Ascending aorta (tissue), 2 donors: ENCODE data around the gene ZNF362. TPM values are rescaled to one million over a fixed set of nuclear protein-coding genes. Genes with fewer than 3 reads are reported as not detected.

Experiments used
- DNase-seq, 2 donors: peaks; one replicate each; pipeline ENCODE4 v3.0.0-alpha.2; 2019; ENCODE audit warnings: low spot score in 2 of 2
- H3K27ac ChIP-seq, 2 donors: fragments of 200-600 bp; sonication (generic); one replicate each; pipeline ENCODE4 v1.5.1; 2016 to 2017; ENCODE audit warnings: mild to moderate bottlenecking in 1 of 2
- H3K27me3 ChIP-seq: fragments of 200-600 bp; sonication (generic); one replicate; pipeline ENCODE4 v1.5.1; 2017
- H3K36me3 ChIP-seq, 2 donors: fragments of 200-600 bp; sonication (generic); one replicate each; pipeline ENCODE4 v1.5.1; 2016
- H3K4me1 ChIP-seq, 2 donors: fragments of 200-600 bp; sonication (generic); one replicate each; pipeline ENCODE4 v1.5.1; 2016 to 2017; ENCODE audit warnings: mild to moderate bottlenecking in 1 of 2
- H3K4me3 ChIP-seq, 2 donors: fragments of 200-600 bp; sonication (generic); one replicate each; pipeline ENCODE4 v1.5.1; 2016 to 2017; ENCODE audit warnings: mild to moderate bottlenecking in 1 of 2
- H3K9me3 ChIP-seq, 2 donors: fragments of 200-600 bp; sonication (generic); one replicate each; pipeline ENCODE4 v1.5.1; 2016
- intact Hi-C: fragments of 100-400 bp; cut with DNase I; formaldehyde crosslinking; loops from one replicate; pipeline ENCODE4 v1.15.1; 2023
- total RNA-seq: library from RNA; depleted of rRNA; stranded (reverse); fragments of >200 nt; gene quantifications from one replicate; pipeline ENCODE4 v1.1.0, GENCODE V29; 2016
- TF ChIP-seq, protein P1 (sequence below), 3 experiments: fragments of 200-600 bp in 2 of 3; fragments of 450-650 bp in 1 of 3; sonication (generic) in 2 of 3; IDR thresholded peaks; one replicate each; pipeline ENCODE4 v1.5.1; 2016 to 2019; ENCODE audit warnings: antibody characterized with exemption in 3 of 3, mild to moderate bottlenecking in 1 of 3, moderate library complexity in 1 of 3

ZNF362 gene
- total RNA-seq, 1 donor from 2014 or later = 34.4 TPM

DNA sequence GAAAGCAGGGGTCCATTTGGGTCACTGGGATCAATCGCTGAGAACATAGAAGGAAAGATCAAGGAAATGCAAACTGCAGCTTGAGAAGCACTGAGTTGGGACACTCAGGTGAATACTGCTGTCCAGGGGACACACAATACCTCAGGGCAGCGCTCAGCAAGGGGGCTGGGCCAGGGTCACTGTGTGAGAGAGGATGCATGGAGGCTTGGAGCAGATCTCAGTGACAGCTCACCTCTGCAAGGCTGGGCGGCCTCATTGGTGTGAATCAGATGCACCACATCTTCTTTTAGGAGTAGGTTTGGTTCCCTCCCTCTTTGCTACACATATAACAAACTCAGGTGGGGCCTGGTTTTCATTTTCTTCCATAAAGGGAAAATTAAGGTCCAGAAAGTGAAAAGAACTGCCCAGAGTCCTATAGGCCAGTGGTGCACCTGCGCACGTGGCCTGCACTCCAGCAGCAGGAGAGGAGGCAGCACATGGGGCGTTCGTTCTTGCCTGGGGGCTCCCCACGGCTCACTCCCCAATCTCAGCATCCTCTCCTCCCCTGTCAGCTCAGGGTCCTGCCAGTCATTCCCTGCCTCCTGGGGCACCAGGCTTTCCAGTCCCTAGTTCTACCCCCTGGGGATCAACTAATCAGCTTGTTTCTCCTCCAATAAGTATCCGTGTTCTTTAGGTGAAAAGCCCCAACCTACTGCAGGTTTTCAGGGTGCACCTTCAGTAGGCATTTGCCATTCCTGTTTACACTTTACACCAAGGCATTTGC is 63.1 kb downstream of the ZNF362 start:
- H3K9me3 ChIP-seq = no peaks in the 10 kb centered on the region
- peaks cover 20 to 23% of the 10 kb centered on the region in 2 donors for H3K36me3 ChIP-seq
- no peaks in the 10 kb centered on the region for H3K4me1 ChIP-seq
- DNase-seq = no peak
- H3K27ac ChIP-seq = no peak overlapping the region
- TF ChIP-seq, protein P1, sequence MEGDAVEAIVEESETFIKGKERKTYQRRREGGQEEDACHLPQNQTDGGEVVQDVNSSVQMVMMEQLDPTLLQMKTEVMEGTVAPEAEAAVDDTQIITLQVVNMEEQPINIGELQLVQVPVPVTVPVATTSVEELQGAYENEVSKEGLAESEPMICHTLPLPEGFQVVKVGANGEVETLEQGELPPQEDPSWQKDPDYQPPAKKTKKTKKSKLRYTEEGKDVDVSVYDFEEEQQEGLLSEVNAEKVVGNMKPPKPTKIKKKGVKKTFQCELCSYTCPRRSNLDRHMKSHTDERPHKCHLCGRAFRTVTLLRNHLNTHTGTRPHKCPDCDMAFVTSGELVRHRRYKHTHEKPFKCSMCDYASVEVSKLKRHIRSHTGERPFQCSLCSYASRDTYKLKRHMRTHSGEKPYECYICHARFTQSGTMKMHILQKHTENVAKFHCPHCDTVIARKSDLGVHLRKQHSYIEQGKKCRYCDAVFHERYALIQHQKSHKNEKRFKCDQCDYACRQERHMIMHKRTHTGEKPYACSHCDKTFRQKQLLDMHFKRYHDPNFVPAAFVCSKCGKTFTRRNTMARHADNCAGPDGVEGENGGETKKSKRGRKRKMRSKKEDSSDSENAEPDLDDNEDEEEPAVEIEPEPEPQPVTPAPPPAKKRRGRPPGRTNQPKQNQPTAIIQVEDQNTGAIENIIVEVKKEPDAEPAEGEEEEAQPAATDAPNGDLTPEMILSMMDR (IDR thresholded peaks at IDR 0.05) = no peak
- H3K27me3 ChIP-seq = no peaks in the 10 kb centered on the region
- intact Hi-C loops = no loop called here
- no peak overlapping the region for H3K4me3 ChIP-seq

GRCh38 chr1:33319949-33320618 is 63.8 kb downstream of the ZNF362 start:
- Histone ChIP-seq H3K27me3 (no peaks in the 10 kb centered on the region), H3K9me3 (no peaks in the 10 kb centered on the region), H3K27ac (no peak overlapping the region), H3K36me3 (peaks cover 27 to 30% of the 10 kb centered on the region in 2 donors), H3K4me1 (no peaks in the 10 kb centered on the region), H3K4me3 (no peak overlapping the region)
- TF ChIP-seq, protein P1 (IDR thresholded peaks at IDR 0.05) = no peak
- intact Hi-C loops = no loop called here
- no peak for DNase-seq

GRCh38 chr1:33320619-33321165 is 64.4 kb downstream of the ZNF362 start, which contains the start of gene A3GALT2:
TSS of gene A3GALT2 (minus strand) at chr1:33321098. CDS start at chr1:33321098, 0 bp downstream.
- no peaks in the 10 kb centered on the region for H3K27me3 ChIP-seq
- intact Hi-C loops = no loop called here
- no peak within 1 kb of the TSS for H3K27ac ChIP-seq
- no peak within 1 kb of the TSS for H3K4me3 ChIP-seq
- DNase-seq = no peak
- H3K9me3 ChIP-seq = no peaks in the 10 kb centered on the region
- no peaks in the 10 kb centered on the region for H3K4me1 ChIP-seq
- peaks cover 33 to 36% of the 10 kb centered on the region in 2 donors for H3K36me3 ChIP-seq
- TF ChIP-seq, protein P1 (IDR thresholded peaks at IDR 0.05) = no peak

DNA sequence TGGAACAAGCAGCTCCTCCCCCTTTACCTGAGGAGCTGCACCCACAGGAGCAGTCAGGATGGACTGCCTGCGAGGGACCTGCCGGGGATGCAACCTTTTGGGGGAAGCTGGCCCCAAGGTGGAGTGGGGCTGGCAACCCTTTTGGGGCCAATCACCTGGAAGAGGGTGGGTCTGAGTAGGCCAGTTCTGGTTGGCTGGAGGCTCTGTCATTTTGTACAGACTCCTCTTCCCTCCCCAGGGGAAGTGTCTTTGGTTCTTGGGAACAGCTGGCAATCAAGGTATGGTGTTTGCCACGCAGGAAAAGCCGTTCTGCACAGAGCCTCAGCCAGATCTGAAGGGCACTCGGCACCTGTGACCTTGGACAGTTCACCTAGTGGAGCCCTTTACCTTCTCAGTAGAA is 64.9 kb downstream of the ZNF362 start:
- TF ChIP-seq, protein P1 (IDR thresholded peaks at IDR 0.05) = no peak
- no peaks in the 10 kb centered on the region for H3K4me1 ChIP-seq
- no peak overlapping the region for H3K27ac ChIP-seq
- H3K27me3 ChIP-seq = no peaks in the 10 kb centered on the region
- no peaks in the 10 kb centered on the region for H3K9me3 ChIP-seq
- no peak overlapping the region for H3K4me3 ChIP-seq
- peaks cover 38 to 41% of the 10 kb centered on the region in 2 donors for H3K36me3 ChIP-seq
- DNase-seq = no peak
- intact Hi-C loops = no loop called here

DNA sequence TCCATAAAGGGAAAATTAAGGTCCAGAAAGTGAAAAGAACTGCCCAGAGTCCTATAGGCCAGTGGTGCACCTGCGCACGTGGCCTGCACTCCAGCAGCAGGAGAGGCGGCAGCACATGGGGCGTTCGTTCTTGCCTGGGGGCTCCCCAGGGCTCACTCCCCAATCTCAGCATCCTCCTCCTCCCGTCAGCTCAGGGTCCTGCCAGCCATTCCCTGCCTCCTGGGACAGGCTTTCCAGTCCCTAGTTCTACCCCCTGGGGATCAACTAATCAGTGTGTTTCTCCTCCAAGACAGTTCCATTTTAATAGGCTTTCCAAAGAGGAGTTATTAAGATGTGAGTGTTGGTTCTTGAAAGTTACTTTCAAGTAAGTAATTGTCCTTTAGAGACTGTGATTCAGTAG is 65.8 kb downstream of the ZNF362 start:
- no peak for DNase-seq
- intact Hi-C loops = no loop called here
- Histone ChIP-seq H3K36me3 (peaks cover 48 to 51% of the 10 kb centered on the region in 2 donors), H3K27me3 (no peaks in the 10 kb centered on the region), H3K27ac (no peak overlapping the region), H3K4me1 (no peaks in the 10 kb centered on the region), H3K9me3 (no peaks in the 10 kb centered on the region), H3K4me3 (no peak overlapping the region)
- TF ChIP-seq, protein P1 (IDR thresholded peaks at IDR 0.05) = no peak
